ENCODE measurements around the gene ANXA6.

ANXA6 gene
- long read RNA-seq, transcript ANXA6-201 (26 exons, 2,593 nt), result major isoform, 1,424 of 1,882 reads
- long read RNA-seq, partial matches to known transcripts, result 93 of 1,882 reads
- long read RNA-seq, other reads (novel, unspliced or antisense), result 365 of 1,882 reads

- TF ChIP-seq POLR2AphosphoS5 (IDR thresholded peaks at IDR 0.05; ENCODE audit: low read depth) (peak; percentile 59; the same call in 1 of the 2 replicates), SPI1 (IDR thresholded peaks at IDR 0.05; ENCODE audit: borderline replicate concordance, low read depth) (no peak)
- DNase-seq (ENCODE audit: low read depth in 1 of 2, low spot score in 1 of 2), result peak; percentile 74 to 75
- peak within 1 kb of the TSS; percentile 87 for H3K27ac ChIP-seq (replicated peaks)
- H3K4me3 ChIP-seq (replicated peaks; ENCODE audit: insufficient read depth, low read length), result peak within 1 kb of the TSS; percentile 72
- H3K27me3 ChIP-seq (ENCODE audit: insufficient read depth, poor library complexity, severe bottlenecking), result no peaks in the 10 kb centered on the region
Observed at GRCh38 chr5:151157426-151158286, at the start of gene ANXA6. TSS of gene ANXA6 (minus strand) at chr5:151157779. CDS start at chr5:151147901, 9,878 bp downstream.

GRCh38 chr5:151205411-151205810 lies 47.8 kb upstream of the ANXA6 start:
- Histone ChIP-seq H3K27ac (replicated peaks) (no peak overlapping the region), H3K27me3 (ENCODE audit: insufficient read depth, poor library complexity, severe bottlenecking) (no peaks in the 10 kb centered on the region), H3K4me3 (replicated peaks; ENCODE audit: insufficient read depth, low read length) (no peak overlapping the region)
- no peak for TF ChIP-seq REST (IDR thresholded peaks at IDR 0.05; ENCODE audit: insufficient replicate concordance, low read depth)
- TF ChIP-seq GABPA (IDR thresholded peaks at IDR 0.05; ENCODE audit: low read depth), result no peak
- no peak for TF ChIP-seq CTCF (IDR thresholded peaks at IDR 0.05; ENCODE audit: insufficient read depth, low read length)
- TF ChIP-seq POLR2AphosphoS5 (IDR thresholded peaks at IDR 0.05; ENCODE audit: low read depth), result no peak
- DNase-seq (ENCODE audit: low read depth in 1 of 2, low spot score in 1 of 2), result no peak

- TF ChIP-seq SPI1 (IDR thresholded peaks at IDR 0.05; ENCODE audit: borderline replicate concordance, low read depth) (no peak), POLR2AphosphoS5 (IDR thresholded peaks at IDR 0.05; ENCODE audit: low read depth) (no peak), CTCF (IDR thresholded peaks at IDR 0.05; ENCODE audit: insufficient read depth, low read length) (no peak), REST (IDR thresholded peaks at IDR 0.05; ENCODE audit: insufficient replicate concordance, low read depth) (no peak), GABPA (IDR thresholded peaks at IDR 0.05; ENCODE audit: low read depth) (no peak)
- no peaks in the 10 kb centered on the region for H3K27me3 ChIP-seq (ENCODE audit: insufficient read depth, poor library complexity, severe bottlenecking)
- no peak for DNase-seq (ENCODE audit: low read depth in 1 of 2, low spot score in 1 of 2)
- H3K4me3 ChIP-seq (replicated peaks; ENCODE audit: insufficient read depth, low read length), result no peak overlapping the region
- no peak overlapping the region for H3K27ac ChIP-seq (replicated peaks)
Observed at GRCh38 chr5:151204051-151204450, 46.5 kb upstream of the ANXA6 start.

GRCh38 chr5:151202381-151203139 lies 45.0 kb upstream of the ANXA6 start:
- no peak overlapping the region for H3K4me3 ChIP-seq (replicated peaks; ENCODE audit: insufficient read depth, low read length)
- DNase-seq (ENCODE audit: low read depth in 1 of 2, low spot score in 1 of 2), result peak in 1 of 2 experiments; percentile 48
- TF ChIP-seq SPI1 (IDR thresholded peaks at IDR 0.05; ENCODE audit: borderline replicate concordance, low read depth) (0 out of 2 replicates have a peak, but pooled peaks have one; percentile 4), CTCF (IDR thresholded peaks at IDR 0.05; ENCODE audit: insufficient read depth, low read length) (no peak), POLR2AphosphoS5 (IDR thresholded peaks at IDR 0.05; ENCODE audit: low read depth) (no peak), GABPA (IDR thresholded peaks at IDR 0.05; ENCODE audit: low read depth) (no peak), REST (IDR thresholded peaks at IDR 0.05; ENCODE audit: insufficient replicate concordance, low read depth) (no peak)
- H3K27me3 ChIP-seq (ENCODE audit: insufficient read depth, poor library complexity, severe bottlenecking), result no peaks in the 10 kb centered on the region
- no peak overlapping the region for H3K27ac ChIP-seq (replicated peaks)
